HG02678 (cell line): Measurements from ENCODE around the gene DTX2.
"Not testable (repeated sequence)": the region's sequence is repeated elsewhere in the genome, so short reads cannot be mapped to it uniquely, and the experiment has no call there.

Source experiments
- ATAC-seq: cut with Tn5 transposase; IDR thresholded peaks from one replicate; pipeline ENCODE4 v1.9.1; 2021; ENCODE audit warnings: mild to moderate bottlenecking, moderate library complexity; ENCODE audit not compliant: unreplicated experiment

The DTX2 gene

DNA sequence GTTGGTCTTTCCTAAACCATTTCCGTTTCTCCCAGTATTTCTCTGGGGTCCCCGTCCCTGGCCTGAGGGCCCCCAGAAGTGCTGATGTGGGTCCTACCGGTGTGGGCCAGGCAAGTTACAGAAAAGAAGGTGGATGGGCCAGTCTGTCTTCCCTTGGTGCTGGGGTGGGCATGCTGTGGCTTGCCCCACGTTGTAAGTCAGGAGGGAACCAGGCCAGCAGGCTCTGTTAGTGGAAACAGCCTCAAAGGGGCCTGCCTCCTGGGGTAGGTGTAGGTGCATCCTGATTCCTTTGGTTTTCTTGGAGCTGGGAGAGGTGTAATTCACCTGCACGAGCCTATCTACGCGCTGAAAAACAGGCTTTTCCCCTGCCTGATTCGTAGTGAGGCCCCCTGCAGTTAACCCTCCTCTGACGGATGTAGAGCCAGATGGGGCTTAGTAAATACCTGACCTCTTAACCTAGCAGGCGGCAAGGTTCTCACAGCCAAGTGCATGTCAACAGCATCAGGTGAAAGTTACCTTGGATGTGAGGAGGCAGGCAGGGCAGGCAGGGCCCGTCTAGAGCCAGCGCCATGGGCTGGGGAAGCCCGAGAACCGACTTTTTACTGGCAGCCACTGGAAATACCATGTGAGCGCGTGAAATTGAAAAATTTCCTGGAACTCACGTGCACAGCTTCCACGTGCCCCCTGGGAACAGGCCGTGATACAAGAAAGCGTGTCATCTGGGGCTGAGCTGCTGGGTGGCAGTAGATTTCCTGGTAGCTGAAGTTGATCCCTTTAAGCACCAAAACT, 24.5 kb downstream of the DTX2 start:
- ATAC-seq, result not testable (repeated sequence)

DNA sequence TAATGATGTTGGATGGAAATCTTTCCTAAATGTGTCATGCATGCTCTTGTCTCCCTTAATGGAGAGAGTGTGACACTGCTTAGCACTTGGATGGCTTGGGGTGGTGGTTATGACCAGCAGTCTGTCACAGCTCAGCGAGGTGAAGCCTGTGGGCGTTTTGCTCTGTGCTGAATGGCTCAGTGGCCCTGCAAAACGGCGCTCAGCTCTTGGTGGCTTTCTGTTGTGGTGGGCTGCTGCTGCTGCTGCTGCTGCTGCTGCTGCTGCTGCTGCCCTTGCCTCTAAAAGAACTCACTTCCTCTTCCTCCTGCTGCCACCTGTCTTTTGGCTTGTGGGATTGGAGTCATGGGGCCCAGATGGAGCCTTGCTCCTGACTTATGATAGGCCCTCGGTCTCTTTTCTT, 25.1 kb downstream of the DTX2 start:
- peak; percentile 98 for ATAC-seq

DNA sequence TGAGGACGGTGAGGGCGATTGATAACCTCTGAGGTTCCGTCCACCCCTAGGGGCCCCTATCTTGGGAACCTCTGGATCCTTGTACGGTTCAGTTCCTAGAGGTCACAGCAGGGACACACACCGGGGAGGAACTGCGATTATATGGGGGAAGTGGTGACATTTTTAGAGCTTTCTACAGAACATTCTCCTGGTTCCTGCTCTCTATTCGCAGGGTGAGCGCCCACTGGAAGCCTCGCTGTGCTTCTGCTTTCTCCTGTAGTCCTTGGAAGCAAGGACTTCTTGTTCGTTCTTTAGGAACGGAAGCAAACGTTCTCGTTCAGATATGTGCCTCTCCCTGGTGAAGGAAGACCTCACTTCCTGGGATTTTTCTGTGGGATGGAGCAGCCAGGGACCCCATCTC, 26.5 kb downstream of the DTX2 start:
- not testable (repeated sequence) for ATAC-seq

DNA sequence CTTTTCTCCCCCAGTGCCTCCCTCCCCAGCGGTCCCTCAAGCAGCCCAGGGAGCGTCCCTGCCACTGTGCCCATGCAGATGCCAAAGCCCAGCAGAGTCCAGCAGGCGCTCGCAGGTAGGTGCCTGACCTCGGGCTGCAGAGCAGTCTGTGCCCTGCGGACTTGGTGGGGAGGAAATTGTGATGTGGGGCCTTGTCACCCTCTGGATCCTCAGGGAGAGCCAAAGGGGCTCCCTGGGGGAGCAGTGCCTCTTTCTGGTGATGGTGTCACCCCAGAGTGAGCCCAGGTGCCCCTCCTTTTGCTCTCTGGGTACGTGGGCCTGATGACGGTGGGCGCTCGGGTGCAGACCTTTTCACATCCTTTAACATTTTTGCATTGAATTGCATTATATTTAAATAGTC, 30.6 kb downstream of the DTX2 start:
- not testable (repeated sequence) for ATAC-seq

DNA sequence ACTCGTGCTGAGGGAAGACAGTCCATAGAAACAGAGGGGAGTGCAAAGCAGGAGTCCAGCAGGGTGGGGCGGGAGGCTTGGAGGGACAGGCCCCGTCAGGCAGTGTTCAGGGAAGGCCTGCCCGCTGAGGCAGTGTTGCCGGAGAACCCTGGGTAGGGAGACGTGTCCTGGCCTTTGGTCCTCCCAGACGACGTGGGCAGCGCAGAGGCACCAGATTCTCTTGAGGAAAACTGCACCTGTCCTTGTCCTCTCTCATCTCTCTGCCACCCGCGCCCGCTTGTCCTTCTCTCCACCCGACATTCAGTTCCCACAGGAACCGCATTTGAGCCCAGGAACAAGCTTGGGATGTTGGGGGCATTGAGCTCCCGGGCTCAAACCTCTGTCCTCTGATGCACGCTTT, 34.2 kb downstream of the DTX2 start:
- not testable (repeated sequence) for ATAC-seq

DNA sequence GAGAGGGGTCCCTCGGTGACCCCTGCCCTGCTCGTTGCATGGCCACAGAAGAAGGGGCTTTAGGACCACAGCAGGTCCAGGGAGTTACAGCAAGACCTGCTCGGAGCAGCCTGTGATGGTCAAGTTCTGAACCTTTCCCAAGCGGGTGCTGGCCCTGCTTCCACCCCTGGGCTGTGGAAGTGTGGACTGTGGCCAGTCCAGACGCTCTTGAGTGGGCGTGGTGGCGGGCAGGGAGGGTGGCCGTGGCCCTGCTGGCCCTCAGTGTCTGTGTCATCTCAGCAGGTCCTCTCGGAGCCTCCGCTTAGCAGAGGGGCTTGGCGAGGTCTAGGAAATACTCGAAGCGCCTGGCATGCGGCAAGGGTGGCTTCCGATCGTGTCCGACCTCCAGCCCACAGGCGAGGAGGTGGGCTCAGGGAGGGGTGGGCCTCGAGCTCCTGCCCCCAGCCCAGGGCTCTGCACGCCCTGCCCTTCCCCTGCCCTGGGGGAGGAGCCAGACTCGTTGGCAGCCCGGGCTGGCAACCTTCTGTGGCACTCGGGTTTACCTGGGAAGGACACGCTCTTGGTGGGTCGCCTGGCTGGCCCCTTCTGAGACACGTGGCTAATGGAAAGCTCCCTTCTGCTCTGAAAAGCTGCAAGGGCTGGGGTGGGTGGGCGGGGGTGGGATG, 36.5 kb downstream of the DTX2 start:
- not testable (repeated sequence) for ATAC-seq

DNA sequence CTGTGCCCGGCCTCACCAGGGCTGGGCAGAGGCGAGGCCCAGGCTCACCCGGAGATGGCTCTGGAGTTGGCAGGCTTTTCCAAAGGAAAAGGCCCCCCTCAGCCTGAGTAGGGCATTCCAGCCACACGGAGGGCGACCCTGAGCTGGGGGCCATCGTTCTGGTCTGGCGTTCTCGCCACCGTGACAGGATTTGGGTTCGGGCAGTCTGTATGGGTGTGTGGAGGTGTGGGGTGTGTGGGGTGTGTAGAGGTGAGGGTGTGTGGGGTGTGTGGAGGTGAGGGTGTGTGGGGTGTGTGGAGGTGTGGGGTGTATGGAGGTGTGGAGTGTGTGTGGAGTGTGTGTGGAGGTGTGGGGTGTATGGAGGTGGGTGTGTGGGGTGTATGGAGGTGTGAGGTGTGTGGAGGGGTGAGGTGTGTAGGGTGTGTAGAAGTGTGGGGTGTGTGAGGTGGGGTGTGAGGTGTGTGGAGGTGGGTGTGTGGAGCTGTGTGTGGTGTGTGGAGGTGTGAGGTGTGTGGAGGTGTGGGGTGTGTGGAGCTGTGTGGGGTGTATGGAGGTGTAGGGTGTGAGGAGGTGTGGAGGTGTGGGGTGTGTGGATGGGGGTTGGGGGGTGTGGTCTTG, 37.2 kb downstream of the DTX2 start:
- not testable (repeated sequence) for ATAC-seq

DNA sequence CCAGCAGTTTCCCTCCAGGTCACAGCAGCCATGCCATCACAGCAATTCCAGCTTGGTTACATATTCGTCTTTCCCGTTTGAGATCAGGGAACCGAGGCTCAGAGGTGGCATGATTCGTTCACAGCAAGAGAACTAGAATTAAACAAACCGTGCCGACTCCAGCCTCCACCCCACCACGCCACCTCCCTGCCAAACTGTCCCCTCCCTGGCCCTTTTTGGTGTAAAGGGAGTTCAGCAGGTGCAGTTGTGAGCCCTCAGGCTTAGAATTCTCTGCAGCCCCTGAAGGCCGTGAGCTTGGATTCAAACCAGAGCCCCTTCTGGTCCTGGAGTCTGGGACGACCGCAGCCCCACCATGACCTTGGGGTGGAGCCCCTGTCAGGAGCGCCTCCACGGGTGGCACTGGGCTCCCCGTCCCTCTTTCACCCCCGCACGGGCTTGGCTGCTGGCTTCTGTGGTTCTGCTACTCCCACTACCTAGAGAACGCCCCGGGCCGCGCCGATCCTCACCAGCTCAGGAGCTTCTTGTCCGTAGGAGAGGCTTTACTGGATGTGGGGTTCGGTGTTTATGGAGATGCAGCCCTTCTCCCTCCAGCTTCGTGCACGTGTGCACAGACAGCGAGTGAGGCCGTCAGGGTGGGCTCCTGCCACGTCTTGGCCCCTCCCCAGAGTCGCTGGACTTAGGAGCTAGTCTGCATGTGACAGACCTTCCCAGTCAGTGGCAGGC, 37.9 kb downstream of the DTX2 start:
- not testable (repeated sequence) for ATAC-seq

DNA sequence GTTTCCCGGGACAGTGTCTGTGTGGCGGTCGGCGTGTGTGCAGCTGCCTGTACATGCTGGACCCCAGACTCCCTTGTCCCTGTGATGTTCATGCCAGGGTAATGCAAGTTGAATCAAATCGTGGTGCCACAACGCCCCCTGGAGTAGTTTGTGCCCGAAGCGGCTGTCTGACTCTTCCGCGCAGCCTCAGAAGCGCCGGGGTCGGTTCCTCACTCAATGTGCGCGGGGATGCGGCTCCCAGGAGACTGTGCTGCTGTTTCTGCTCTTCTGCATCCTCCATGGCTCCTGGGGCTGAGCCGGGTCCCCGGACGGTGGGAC, 38.4 kb downstream of the DTX2 start:
- not testable (repeated sequence) for ATAC-seq

DNA sequence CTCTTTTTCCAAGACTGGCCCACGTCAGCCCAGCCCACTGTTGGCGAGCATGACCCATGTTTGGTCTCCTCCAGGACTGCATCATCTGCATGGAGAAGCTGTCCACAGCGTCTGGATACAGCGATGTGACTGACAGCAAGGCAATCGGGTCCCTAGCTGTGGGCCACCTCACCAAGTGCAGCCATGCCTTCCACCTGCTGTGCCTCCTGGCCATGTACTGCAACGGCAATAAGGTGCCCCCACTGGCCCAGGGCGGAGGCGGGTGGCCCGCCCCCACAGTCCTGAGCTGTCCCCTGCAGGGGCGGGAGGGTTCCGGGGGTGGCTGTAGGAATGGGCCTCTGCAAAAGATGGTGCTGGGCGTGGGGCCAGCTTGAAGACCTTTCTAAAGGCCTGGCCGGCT, 40.7 kb downstream of the DTX2 start:
- ATAC-seq, result not testable (repeated sequence)

DNA sequence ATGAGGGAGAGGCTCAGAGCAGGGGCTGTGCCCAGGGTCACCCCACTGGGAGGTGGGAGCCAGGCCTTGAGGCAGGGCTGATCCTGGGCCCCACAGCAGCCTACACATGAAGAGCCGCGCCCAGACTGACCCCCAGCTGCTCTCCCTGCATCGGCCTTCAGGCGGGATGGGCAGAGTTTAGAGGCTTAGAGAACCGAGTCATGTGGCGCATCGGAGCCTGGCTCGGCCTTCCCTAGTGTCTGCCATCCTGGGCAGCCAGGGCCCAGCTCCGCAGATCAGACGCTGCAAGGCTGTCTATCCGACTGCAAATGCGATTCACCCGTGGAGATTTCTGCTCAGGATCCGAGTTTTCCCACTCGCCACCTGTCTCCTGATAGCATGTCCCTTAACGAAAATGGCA, 41.3 kb downstream of the DTX2 start:
- not testable (repeated sequence) for ATAC-seq

DNA sequence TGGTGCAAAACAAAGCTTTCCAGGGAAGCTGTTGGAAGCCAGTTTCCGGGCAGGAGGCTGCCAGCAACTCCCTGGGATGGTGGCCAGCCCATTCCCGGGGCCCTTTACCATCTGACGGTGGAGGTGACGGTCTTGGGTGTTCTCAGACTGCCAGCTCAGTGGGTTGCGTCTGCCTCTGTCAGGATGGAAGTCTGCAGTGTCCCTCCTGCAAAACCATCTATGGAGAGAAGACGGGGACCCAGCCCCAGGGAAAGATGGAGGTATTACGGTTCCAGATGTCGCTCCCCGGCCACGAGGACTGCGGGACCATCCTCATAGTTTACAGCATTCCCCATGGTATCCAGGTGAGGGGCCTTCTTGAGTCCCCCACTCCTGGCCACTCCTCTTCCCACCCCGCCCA, 41.7 kb downstream of the DTX2 start:
- not testable (repeated sequence) for ATAC-seq

DNA sequence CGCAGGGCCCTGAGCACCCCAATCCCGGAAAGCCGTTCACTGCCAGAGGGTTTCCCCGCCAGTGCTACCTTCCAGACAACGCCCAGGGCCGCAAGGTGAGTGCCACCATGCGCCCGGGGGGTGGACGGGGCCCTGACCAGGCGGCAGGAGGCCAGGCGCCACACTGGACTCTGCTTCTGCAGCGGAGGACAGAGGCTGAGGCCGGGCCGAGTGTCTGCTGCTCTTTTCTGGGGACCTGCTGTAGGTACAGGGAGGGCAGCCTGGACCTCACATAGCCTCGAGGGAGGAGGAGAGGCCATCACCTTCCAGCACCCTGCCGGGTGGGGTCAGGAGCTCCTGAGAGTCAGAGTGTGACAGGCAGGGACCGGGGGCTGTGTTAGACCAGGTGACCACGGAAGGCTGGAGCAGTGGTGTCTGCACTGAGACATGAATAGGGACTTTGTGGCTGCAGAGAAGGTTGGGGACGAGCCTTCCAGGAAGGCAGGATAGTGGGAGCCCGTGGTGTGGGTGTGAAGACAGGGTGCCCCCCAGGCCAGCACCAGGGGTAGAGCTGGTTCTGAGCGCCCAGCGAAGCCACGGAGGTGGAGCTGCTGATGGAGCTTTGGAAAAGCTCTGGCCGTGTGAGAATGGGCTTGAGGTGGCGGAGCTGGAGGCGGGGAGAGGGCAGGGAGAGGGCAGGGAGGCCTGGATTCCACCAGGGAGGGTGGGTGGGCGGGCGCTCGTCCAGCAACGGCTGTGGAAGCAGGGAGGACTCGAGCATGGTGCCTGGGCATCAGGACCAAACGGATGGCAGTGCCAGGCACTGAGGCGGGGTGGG, 43.0 kb downstream of the DTX2 start:
- not testable (repeated sequence) for ATAC-seq

DNA sequence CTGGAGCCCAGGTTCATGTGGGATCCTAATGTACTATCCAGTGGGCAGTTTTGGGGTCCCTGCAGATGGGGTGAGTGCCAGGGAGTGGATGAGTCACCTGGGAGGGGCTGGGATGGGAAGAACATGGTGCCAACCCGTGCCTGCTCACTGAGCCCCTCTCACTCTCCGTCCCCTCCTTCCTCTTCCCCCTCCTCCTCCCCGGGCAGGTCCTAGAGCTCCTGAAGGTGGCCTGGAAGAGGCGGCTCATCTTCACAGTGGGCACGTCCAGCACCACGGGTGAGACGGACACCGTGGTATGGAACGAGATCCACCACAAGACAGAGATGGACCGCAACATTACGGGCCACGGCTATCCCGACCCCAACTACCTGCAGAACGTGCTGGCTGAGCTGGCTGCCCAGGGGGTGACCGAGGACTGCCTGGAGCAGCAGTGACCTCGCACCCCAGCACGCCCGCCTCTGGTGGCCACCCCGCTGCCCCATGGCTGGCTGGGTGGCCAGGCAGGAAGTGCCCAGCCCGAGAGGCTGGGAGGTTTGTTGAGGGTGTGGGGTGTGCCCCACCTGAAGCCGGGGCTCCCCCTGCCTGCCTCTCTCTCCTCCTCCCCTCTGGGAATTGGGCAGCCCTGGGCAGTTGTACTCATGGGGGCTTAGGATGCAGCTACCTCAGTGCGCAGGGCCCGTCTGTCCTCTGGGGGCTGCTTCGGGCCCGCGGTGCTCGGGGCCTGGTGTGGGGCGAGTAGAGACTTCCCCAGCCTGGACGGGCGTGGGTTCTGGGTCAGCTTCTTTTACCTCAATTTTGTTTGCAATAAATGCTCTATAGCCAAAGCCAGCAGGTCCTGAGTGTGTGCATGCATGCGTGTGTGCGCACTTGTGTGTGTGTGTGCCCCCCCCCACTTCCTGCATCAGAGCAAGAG, 43.9 kb downstream of the DTX2 start:
- ATAC-seq, result no peak

DNA sequence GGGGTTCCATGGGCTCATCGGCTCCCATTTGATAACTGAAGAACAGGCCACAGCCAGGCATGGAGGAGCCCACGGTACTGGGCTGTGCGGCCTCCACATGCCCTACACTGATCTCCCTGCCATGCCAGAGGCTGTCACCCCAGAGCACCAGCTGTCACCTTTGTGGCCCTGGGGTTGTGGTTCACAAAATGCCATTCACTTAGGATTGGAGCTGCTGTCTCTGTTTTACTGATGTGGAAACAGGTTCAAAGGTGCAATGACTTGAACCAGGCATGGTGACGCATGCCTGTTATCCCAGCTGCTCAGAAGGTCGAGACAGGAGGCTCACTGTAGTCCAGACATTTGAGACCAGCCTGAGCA, 44.6 kb downstream of the DTX2 start:
- ATAC-seq, result no peak

DNA sequence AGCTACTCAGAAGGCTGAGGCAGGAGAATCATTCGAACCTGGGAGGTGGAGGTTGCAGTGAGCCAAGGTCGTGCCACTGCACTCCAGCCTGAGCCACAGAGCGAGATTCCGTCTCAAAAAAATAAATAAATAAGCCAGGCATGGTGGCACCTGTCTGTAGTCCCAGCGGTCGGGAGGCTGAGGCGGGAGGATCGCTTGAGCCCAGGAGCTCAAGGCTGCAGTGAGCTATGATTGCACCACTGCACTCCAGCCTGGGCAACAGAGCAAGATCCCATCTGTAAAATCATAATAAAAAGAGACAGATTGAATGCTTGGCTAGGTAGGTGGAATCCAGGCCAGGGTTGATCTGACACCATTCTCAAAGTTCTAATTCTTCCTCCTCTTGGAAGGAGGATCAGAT, 45.1 kb downstream of the DTX2 start:
- not testable (repeated sequence) for ATAC-seq

DNA sequence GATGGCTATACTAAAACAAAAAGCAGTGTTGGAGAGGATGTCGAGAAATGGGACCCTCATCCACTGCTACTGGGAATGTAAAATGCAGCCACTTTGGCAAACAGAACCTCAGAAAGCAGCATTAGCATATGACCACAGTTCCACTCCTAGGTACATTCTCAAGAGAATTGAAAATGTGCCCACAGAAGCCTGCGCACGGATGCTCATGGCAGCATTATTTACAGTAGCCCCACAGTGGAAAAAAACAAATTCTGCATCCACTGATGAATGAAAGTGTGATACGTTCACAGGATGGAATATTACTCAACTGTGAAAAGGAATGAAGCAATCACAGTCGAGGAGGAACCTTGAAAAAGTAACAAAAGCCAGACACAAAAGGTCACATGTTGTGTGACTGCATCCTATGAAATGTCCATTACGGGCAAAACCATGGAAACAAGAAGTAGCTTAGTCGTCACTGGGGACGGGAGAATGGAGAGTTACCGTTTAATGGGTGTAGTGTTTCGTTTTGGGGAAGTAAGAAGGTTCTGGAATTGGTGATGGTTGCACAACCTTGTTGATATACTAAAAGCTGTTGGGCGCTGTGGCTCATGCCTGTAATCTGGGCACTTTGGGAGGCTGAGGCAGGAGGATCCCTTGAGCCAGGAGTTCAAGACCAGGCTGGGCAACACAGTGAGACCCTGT, 46.4 kb downstream of the DTX2 start:
- ATAC-seq, result no peak

DNA sequence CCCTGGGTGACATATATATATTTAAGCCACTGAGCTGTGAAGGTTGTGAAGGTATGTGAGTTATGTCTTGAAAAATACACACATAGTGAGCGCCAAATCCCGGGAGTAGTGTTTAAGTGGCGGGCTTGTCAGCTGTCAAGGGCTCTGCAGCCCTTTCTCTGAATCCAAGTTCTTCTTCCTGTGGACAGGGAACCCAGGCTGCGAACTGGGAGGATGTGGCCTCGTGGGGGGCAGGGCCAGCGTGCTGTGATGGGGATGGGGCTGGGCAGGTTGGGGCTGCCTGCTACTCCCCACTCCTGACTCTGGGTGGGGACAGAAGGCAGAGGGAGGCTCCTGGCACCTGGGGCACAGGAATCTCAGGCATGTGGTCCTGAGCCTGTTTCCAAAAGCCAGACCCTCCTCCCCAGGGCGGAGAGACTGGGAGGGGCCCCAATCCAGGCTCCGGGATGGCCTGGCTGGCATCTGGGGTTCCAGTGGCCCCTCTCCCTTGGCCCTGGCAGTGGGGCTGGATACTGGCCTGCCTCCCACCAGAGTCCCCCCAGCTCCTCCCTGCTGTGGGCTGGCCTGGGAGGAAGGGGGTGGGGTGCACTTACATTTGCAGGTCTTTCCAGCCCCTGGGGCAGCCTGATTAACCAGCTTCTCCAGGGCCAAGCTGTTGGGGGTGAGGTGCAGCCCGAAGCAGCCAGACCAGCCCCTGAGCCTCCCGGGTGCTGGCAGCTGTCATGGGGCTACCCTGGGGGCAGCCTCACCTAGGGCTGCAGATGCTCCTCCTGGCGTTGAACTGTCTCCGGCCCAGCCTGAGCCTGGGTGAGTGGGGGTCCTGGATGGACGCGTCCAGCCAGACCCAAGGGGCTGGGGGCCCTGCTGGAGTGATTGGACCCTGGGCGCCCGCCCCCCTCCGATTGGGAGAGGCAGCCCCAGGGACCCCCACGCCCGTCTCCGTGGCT, 48.7 kb downstream of the DTX2 start, which contains the start of gene UPK3B:
TSS of gene UPK3B (plus strand) at position 622 of the 947 bp plus-strand sequence. CDS start at position 723, 101 bp downstream.
- ATAC-seq, result no peak
